HEK293 (cell line): ENCODE results near the gene RMC1.

Experiments used
- GLI4 ChIP-seq: fragments of 450-650 bp; formaldehyde crosslinking; IDR thresholded peaks from 2 replicates; pipeline ENCODE4 v1.5.1; 2016; ENCODE audit warnings: missing biosample characterization, missing genetic modification characterization
- REPIN1 ChIP-seq: fragments of 450-650 bp; formaldehyde crosslinking; IDR thresholded peaks from 2 replicates; pipeline ENCODE4 v1.5.1; 2017; ENCODE audit warnings: missing biosample characterization, missing genetic modification characterization, low read depth
- ZBTB1 ChIP-seq: fragments of 450-650 bp; formaldehyde crosslinking; IDR thresholded peaks from 2 replicates; pipeline ENCODE4 v1.5.1; 2016; ENCODE audit warnings: missing biosample characterization, missing genetic modification characterization
- ZEB2 ChIP-seq: fragments of 450-650 bp; formaldehyde crosslinking; IDR thresholded peaks from 2 replicates; pipeline ENCODE4 v1.5.1; 2016; ENCODE audit warnings: missing biosample characterization, missing genetic modification characterization
- ZNF558 ChIP-seq: fragments of 450-650 bp; formaldehyde crosslinking; IDR thresholded peaks from 2 replicates; pipeline ENCODE4 v1.5.1; 2016; ENCODE audit warnings: missing biosample characterization, missing genetic modification characterization
- ZNF768 ChIP-seq: fragments of 450-650 bp; formaldehyde crosslinking; IDR thresholded peaks from 2 replicates; pipeline ENCODE4 v1.5.1; 2018; ENCODE audit warnings: missing biosample characterization, mild to moderate bottlenecking, missing genetic modification characterization
- TF ChIP-seq, protein P1 (sequence below): fragments of 450-650 bp; formaldehyde crosslinking; IDR thresholded peaks from 2 replicates; pipeline ENCODE4 v1.5.1; 2016; ENCODE audit warnings: missing biosample characterization, missing genetic modification characterization
- TF ChIP-seq, protein P2 (sequence below): fragments of 450-650 bp; formaldehyde crosslinking; IDR thresholded peaks from 2 replicates; pipeline ENCODE4 v1.5.1; 2016; ENCODE audit warnings: missing biosample characterization, missing genetic modification characterization

DNA sequence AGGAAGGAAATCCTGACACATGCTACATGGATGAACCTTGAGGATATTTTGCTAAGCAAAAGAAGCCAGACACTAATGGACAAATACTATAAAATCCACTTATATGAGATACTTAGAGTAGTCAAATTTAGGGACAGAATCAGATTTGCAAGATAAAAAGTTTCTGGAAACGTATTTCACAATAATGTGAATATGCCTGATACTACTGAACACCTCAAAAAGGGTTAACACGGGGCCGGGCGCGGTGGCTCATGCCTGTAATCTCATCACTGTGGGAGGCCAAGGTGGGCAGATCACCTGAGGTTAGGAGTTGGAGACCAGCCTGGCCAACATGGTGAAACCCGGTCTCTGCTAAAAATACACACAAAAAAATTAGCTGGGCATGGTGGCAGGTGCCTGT lies 1.7 kb upstream of the RMC1 start:
- TF ChIP-seq, protein P1, sequence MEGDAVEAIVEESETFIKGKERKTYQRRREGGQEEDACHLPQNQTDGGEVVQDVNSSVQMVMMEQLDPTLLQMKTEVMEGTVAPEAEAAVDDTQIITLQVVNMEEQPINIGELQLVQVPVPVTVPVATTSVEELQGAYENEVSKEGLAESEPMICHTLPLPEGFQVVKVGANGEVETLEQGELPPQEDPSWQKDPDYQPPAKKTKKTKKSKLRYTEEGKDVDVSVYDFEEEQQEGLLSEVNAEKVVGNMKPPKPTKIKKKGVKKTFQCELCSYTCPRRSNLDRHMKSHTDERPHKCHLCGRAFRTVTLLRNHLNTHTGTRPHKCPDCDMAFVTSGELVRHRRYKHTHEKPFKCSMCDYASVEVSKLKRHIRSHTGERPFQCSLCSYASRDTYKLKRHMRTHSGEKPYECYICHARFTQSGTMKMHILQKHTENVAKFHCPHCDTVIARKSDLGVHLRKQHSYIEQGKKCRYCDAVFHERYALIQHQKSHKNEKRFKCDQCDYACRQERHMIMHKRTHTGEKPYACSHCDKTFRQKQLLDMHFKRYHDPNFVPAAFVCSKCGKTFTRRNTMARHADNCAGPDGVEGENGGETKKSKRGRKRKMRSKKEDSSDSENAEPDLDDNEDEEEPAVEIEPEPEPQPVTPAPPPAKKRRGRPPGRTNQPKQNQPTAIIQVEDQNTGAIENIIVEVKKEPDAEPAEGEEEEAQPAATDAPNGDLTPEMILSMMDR (tag by site-specific recombination), result no peak
- TF ChIP-seq ZEB2 (tag by site-specific recombination), result no peak
- no peak for TF ChIP-seq ZNF558 (tag by site-specific recombination)
- TF ChIP-seq REPIN1 (tag by site-specific recombination), result no peak
- no peak for TF ChIP-seq GLI4 (tag by site-specific recombination)
- no peak for TF ChIP-seq ZBTB1
- TF ChIP-seq, protein P2, sequence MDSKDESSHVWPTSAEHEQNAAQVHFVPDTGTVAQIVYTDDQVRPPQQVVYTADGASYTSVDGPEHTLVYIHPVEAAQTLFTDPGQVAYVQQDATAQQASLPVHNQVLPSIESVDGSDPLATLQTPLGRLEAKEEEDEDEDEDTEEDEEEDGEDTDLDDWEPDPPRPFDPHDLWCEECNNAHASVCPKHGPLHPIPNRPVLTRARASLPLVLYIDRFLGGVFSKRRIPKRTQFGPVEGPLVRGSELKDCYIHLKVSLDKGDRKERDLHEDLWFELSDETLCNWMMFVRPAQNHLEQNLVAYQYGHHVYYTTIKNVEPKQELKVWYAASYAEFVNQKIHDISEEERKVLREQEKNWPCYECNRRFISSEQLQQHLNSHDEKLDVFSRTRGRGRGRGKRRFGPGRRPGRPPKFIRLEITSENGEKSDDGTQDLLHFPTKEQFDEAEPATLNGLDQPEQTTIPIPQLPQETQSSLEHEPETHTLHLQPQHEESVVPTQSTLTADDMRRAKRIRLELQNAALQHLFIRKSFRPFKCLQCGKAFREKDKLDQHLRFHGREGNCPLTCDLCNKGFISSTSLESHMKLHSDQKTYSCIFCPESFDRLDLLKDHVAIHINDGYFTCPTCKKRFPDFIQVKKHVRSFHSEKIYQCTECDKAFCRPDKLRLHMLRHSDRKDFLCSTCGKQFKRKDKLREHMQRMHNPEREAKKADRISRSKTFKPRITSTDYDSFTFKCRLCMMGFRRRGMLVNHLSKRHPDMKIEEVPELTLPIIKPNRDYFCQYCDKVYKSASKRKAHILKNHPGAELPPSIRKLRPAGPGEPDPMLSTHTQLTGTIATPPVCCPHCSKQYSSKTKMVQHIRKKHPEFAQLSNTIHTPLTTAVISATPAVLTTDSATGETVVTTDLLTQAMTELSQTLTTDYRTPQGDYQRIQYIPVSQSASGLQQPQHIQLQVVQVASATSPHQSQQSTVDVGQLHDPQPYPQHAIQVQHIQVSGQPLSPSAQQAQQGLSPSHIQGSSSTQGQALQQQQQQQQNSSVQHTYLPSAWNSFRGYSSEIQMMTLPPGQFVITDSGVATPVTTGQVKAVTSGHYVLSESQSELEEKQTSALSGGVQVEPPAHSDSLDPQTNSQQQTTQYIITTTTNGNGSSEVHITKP (tag by site-specific recombination), result no peak
- no peak for TF ChIP-seq ZNF768
